H1 (cell line): ENCODE measurements around the gene SLC9C1. TPM values are rescaled to one million over a fixed set of nuclear protein-coding genes. Genes with fewer than 3 reads are reported as not detected.

Source experiments
- CTCF ChIA-PET: fragments of 300-600 bp; sonication (Branson Sonifier 250); formaldehyde crosslinking; loops from one replicate; lab custom pipeline; 2021; ENCODE audit not compliant: partially characterized antibody; lab: Charles Lee
- POLR2A ChIA-PET: fragments of 300-600 bp; sonication (Branson Sonifier 250); formaldehyde crosslinking; loops from one replicate; lab custom pipeline; 2021; ENCODE audit warnings: inconsistent platforms; ENCODE audit not compliant: partially characterized antibody; lab: Charles Lee
- DNase-seq, 2 experiments: peaks; one replicate each; pipeline versions ENCODE4 v3.0.0 to v3.0.0-alpha.2; 2010 to 2022; ENCODE audit warnings: low spot score in 2 of 2, low read depth in 1 of 2, mixed read lengths in 1 of 2
- FAIRE-seq: peaks from 2 replicates; lab custom pipeline; 2011; peaks lifted over from hg19 to GRCh38; lab: Jason Lieb, UNC
- H2AFZ ChIP-seq: 2 replicates; pipeline ENCODE4 v1.8.1; 2012; ENCODE audit warnings: low read length, inconsistent platforms
- H2AK5ac ChIP-seq: 2 replicates; pipeline ENCODE4 v1.6.1; 2013; ENCODE audit warnings: low read depth, low read length
- H2BK120ac ChIP-seq: replicated peaks from 2 replicates; pipeline ENCODE3; 2013; ENCODE audit warnings: low read depth, low read length, inconsistent platforms
- H2BK12ac ChIP-seq: 2 replicates; pipeline ENCODE4 v1.6.1; 2013; ENCODE audit warnings: low read depth, low read length
- H2BK15ac ChIP-seq: 2 replicates; pipeline ENCODE4 v1.6.1; 2013; ENCODE audit warnings: low read length
- H2BK20ac ChIP-seq: 2 replicates; pipeline ENCODE4 v1.6.1; 2013; ENCODE audit warnings: low read length
- H2BK5ac ChIP-seq: 2 replicates; pipeline ENCODE4 v1.6.1; 2013; ENCODE audit warnings: low read depth, low read length
- H3K14ac ChIP-seq: 2 replicates; pipeline ENCODE4 v1.6.1; 2013; ENCODE audit warnings: inconsistent platforms; ENCODE audit not compliant: insufficient read length
- H3K18ac ChIP-seq: 2 replicates; pipeline ENCODE4 v1.6.1; 2013; ENCODE audit warnings: low read length; ENCODE audit errors: extremely low read depth
- H3K23ac ChIP-seq: 2 replicates; pipeline ENCODE4 v1.6.1; 2013; ENCODE audit warnings: inconsistent platforms; ENCODE audit not compliant: insufficient read length
- H3K23me2 ChIP-seq: 2 replicates; pipeline ENCODE4 v1.6.1; 2013; ENCODE audit warnings: low read depth, low read length
- H3K27ac ChIP-seq: 2 replicates; pipeline ENCODE4 v1.6.1; 2011; ENCODE audit warnings: low read depth, low read length, inconsistent platforms
- H3K27me3 ChIP-seq, 4 experiments: replicated peaks in 1 of 4; 1 replicate in 1 of 4; 2 replicates in 3 of 4; pipeline versions ENCODE4 v1.6.1 to v1.8.1; 2011 to 2013; ENCODE audit warnings: low read length in 3 of 4, mild to moderate bottlenecking in 3 of 4, inconsistent platforms in 2 of 4, mixed read lengths in 2 of 4, moderate library complexity in 1 of 4; ENCODE audit not compliant: control insufficient read depth in 3 of 4, insufficient read depth in 3 of 4; ENCODE audit errors: extremely low read depth in 1 of 4
- H3K36me3 ChIP-seq, 4 experiments: 2 replicates each; pipeline versions ENCODE4 v1.6.1 to v1.8.1; 2011 to 2013; ENCODE audit warnings: mild to moderate bottlenecking in 4 of 4, low read length in 3 of 4, moderate library complexity in 2 of 4, control low read depth in 1 of 4, inconsistent platforms in 1 of 4; ENCODE audit not compliant: insufficient read depth in 4 of 4, control insufficient read depth in 2 of 4
- H3K4ac ChIP-seq: replicated peaks from 2 replicates; pipeline ENCODE3; 2013; ENCODE audit warnings: low read length, low read depth, mixed read lengths, inconsistent platforms; ENCODE audit not compliant: insufficient read length
- H3K4me1 ChIP-seq, 4 experiments: replicated peaks in 1 of 4; 1 replicate in 1 of 4; 2 replicates in 3 of 4; pipeline versions ENCODE4 v1.6.1 to v1.8.1; 2011 to 2013; ENCODE audit warnings: low read length in 3 of 4, inconsistent platforms in 2 of 4, mixed read lengths in 1 of 4; ENCODE audit not compliant: insufficient read depth in 4 of 4, control insufficient read depth in 3 of 4
- H3K4me2 ChIP-seq, 2 experiments: 2 replicates each; pipeline versions ENCODE4 v1.6.1 to v1.8.1; 2011 to 2013; ENCODE audit warnings: low read depth in 2 of 2, low read length in 2 of 2, control low read depth in 1 of 2, inconsistent platforms in 1 of 2, mild to moderate bottlenecking in 1 of 2; ENCODE audit not compliant: insufficient read depth in 1 of 2
- H3K4me3 ChIP-seq, 4 experiments: fragments of 200-600, 300-600 bp in 1 of 4; sonication (generic), shearing (Covaris generic), sonication (Bioruptor Twin) in 1 of 4; 2 replicates each; pipeline versions ENCODE4 v1.5.1 to v1.8.1; 2011 to 2016; ENCODE audit warnings: low read length in 4 of 4, low read depth in 3 of 4, control low read depth in 2 of 4, inconsistent platforms in 2 of 4, mild to moderate bottlenecking in 2 of 4, mixed read lengths in 1 of 4, moderate library complexity in 1 of 4; ENCODE audit not compliant: insufficient read depth in 2 of 4; ENCODE audit errors: extremely low read depth in 1 of 4
- H3K56ac ChIP-seq: replicated peaks from 2 replicates; pipeline ENCODE3; 2013; ENCODE audit warnings: low read depth, mild to moderate bottlenecking, mixed read lengths, low read length, inconsistent platforms; ENCODE audit not compliant: insufficient read length
- H3K79me1 ChIP-seq: 2 replicates; pipeline ENCODE4 v1.6.1; 2013; ENCODE audit warnings: low read depth, low read length, control low read depth
- H3K79me2 ChIP-seq, 2 experiments: 2 replicates each; pipeline versions ENCODE4 v1.6.1 to v1.8.1; 2012 to 2013; ENCODE audit warnings: low read length in 2 of 2, mild to moderate bottlenecking in 2 of 2, inconsistent platforms in 1 of 2; ENCODE audit not compliant: insufficient read depth in 2 of 2, control insufficient read depth in 1 of 2
- H3K9ac ChIP-seq, 4 experiments: replicated peaks in 1 of 4; 1 replicate in 1 of 4; 2 replicates in 3 of 4; pipeline versions ENCODE4 v1.6.1 to v1.8.1; 2011 to 2013; ENCODE audit warnings: low read depth in 3 of 4, low read length in 3 of 4, control low read depth in 2 of 4, mild to moderate bottlenecking in 2 of 4, moderate library complexity in 2 of 4, inconsistent platforms in 1 of 4; ENCODE audit errors: extremely low read depth in 1 of 4
- H3K9me3 ChIP-seq, 2 experiments: 2 replicates each; pipeline versions ENCODE4 v1.6.1 to v1.8.1; 2012 to 2013; ENCODE audit warnings: mild to moderate bottlenecking in 2 of 2, moderate library complexity in 2 of 2, control low read depth in 1 of 2, inconsistent platforms in 1 of 2, low read depth in 1 of 2, low read length in 1 of 2, mixed read lengths in 1 of 2; ENCODE audit not compliant: insufficient read depth in 2 of 2
- H4K20me1 ChIP-seq, 2 experiments: replicated peaks in 1 of 2; 2 replicates each; pipeline versions ENCODE3 to v1.8.1; 2011 to 2013; ENCODE audit warnings: inconsistent platforms in 2 of 2, low read length in 2 of 2, mild to moderate bottlenecking in 1 of 2; ENCODE audit not compliant: insufficient read depth in 2 of 2, control insufficient read depth in 1 of 2
- H4K5ac ChIP-seq: 2 replicates; pipeline ENCODE4 v1.6.1; 2013; ENCODE audit warnings: low read length, low read depth, mixed read lengths, inconsistent platforms; ENCODE audit not compliant: insufficient read length
- H4K8ac ChIP-seq: 2 replicates; pipeline ENCODE4 v1.8.0; 2013; ENCODE audit warnings: mild to moderate bottlenecking, moderate library complexity, low read length, inconsistent platforms; ENCODE audit not compliant: insufficient read depth; ENCODE audit errors: extremely low read depth
- H4K91ac ChIP-seq: replicated peaks from 2 replicates; pipeline ENCODE3; 2013; ENCODE audit warnings: low read length, mixed read lengths, inconsistent platforms; ENCODE audit not compliant: insufficient read length
- BCL11A ChIP-seq, 2 experiments: IDR thresholded peaks; one replicate each; pipeline ENCODE4 v1.6.1; 2011; ENCODE audit warnings: low read depth in 2 of 2, low read length in 2 of 2, mild to moderate bottlenecking in 2 of 2
- GABPA ChIP-seq: IDR thresholded peaks from 2 replicates; pipeline ENCODE4 v1.6.1; 2011; ENCODE audit warnings: mild to moderate bottlenecking, low read length, moderate library complexity, borderline replicate concordance; ENCODE audit not compliant: insufficient read depth
- RFX5 ChIP-seq: IDR thresholded peaks from 2 replicates; pipeline ENCODE4 v1.6.1; 2011; ENCODE audit warnings: low read depth, low read length, improper control_type of control experiment, borderline replicate concordance
- SP4 ChIP-seq: IDR thresholded peaks from 2 replicates; pipeline ENCODE4 v1.6.1; 2012; ENCODE audit warnings: low read length, inconsistent platforms
- WGBS, 2 experiments: shearing (Covaris generic) in 1 of 2; methylation state at CpG; one replicate each; pipeline versions ENCODE4 v1.1.6 to v1.1.7; 2013 to 2015; ENCODE audit warnings: low lambda C conversion rate in 2 of 2, mixed read lengths in 2 of 2, inconsistent platforms in 1 of 2, low coverage in 1 of 2, missing lambda C conversion rate in 1 of 2; ENCODE audit not compliant: insufficient replicate concordance in 2 of 2, insufficient coverage in 1 of 2, insufficient read length in 1 of 2; ENCODE audit errors: extremely low coverage in 1 of 2, missing lambda C conversion rate in 1 of 2; 5-methylcytosine and 5-hydroxymethylcytosine counted together
- polyA plus RNA-seq, 7 experiments: library from polyadenylated mRNA; depleted of rRNA in 3 of 7; stranded (reverse) in 5 of 7; unstranded in 2 of 7; fragments of >200 nt in 5 of 7; fragments of 200-250 nt in 2 of 7; gene quantifications; 1 replicate in 5 of 7; 2 replicates in 1 of 7; 4 replicates in 1 of 7; pipeline versions ENCODE4 v1.2.1 to v1.2.3, GENCODE V29; 2011 to 2013; ENCODE audit warnings: missing spikeins in 2 of 7, mixed read lengths in 2 of 7
- total RNA-seq: library from RNA; stranded (reverse); fragmentation: NEBNext Ultra II Directional; extraction: Animal tissue kit (Norgen Biotek cat#: 25700); gene quantifications from 2 replicates; pipeline ENCODE4 v1.2.1, GENCODE V29; 2021

The SLC9C1 gene
- total and polyA plus RNA-seq, 2 of the 8 experiments (the other 6 are each of a cell fraction or from before 2014, with no cell fraction given), result 0.15 to 0.24 TPM

DNA sequence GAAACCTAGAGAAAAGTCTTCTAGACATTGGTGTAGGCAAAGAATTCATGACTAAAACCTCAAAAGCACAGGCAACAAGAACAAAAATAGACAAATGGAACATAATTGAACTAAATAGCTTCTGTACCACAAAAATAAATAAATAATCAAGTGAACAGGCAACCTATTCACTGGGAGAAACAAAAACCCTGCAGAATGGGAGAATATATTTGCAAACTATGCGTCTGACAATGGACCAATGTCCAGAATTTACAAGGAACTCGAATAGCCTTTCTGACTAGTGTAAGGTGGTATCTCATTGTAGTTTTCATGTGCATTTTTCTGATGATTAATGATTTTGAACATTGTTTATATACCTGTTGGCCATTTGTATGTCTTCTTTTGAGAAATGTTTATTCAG is 124.0 kb downstream of the SLC9C1 start:
- POLR2A ChIA-PET, result no interaction called here
- no peak overlapping the region for H4K91ac ChIP-seq
- no peak overlapping the region for H4K5ac ChIP-seq
- no peak overlapping the region for H3K14ac ChIP-seq
- peaks cover 10% of the 10 kb centered on the region in 2 experiments for H3K9me3 ChIP-seq
- no peak overlapping the region for H3K27ac ChIP-seq
- peaks cover 2% of the 10 kb centered on the region; the same call in 1 of the 2 replicates for H3K23me2 ChIP-seq
- no peak overlapping the region for H3K4me3 ChIP-seq
- no peak overlapping the region for H2BK5ac ChIP-seq
- no peaks in the 10 kb centered on the region for H3K27me3 ChIP-seq
- no peak overlapping the region for H2AK5ac ChIP-seq
- H3K56ac ChIP-seq, result no peak overlapping the region
- H2BK20ac ChIP-seq, result no peak overlapping the region
- FAIRE-seq (no peak), DNase-seq (no peak)
- 93% methylated on average over 2 of the region's 2 CpGs; no CpG with 5 or more reads in 1 of the 2 experiments for WGBS, 2 experiments
- H3K4me1 ChIP-seq, result no peaks in the 10 kb centered on the region
- H3K23ac ChIP-seq, result no peak overlapping the region
- H4K20me1 ChIP-seq, result no peaks in the 10 kb centered on the region
- H3K79me2 ChIP-seq, result no peaks in the 10 kb centered on the region
- H3K36me3 ChIP-seq, result peaks cover 0 to 2% (median 0%) of the 10 kb centered on the region in 4 experiments; a peak in 1 of 8 replicates
- no peak overlapping the region for H4K8ac ChIP-seq
- H2BK120ac ChIP-seq, result no peak overlapping the region
- no peak overlapping the region for H3K4ac ChIP-seq
- no peak overlapping the region for H2BK12ac ChIP-seq
- H3K4me2 ChIP-seq, result no peak overlapping the region
- no peak overlapping the region for H3K18ac ChIP-seq
- H3K9ac ChIP-seq, result no peak overlapping the region
- H2BK15ac ChIP-seq, result no peak overlapping the region
- CTCF ChIA-PET, result no interaction called here
- TF ChIP-seq SP4 (no peak), GABPA (no peak), BCL11A (IDR thresholded peaks at IDR 0.05; ENCODE audit: low read depth in 2 of 2, low read length in 2 of 2) (no peak), RFX5 (no peak)
- no peak overlapping the region for H2AFZ ChIP-seq
- H3K79me1 ChIP-seq, result no peaks in the 10 kb centered on the region
